SK-N-SH (cell line): ENCODE measurements around the gene DOCK4. TPM values are rescaled to one million over a fixed set of nuclear protein-coding genes. Genes with fewer than 3 reads are reported as not detected.

ENCODE experiments used
- CTCF ChIA-PET: fragments of 300-600, 350-600 bp; formaldehyde crosslinking; extraction: SDS; loops from one replicate; lab custom pipeline; 2021; lab: Yijun Ruan, JAX
- POLR2A ChIA-PET: fragments of 350-600 bp; sonication (Branson Sonifier 250); formaldehyde crosslinking; extraction: SDS; loops from one replicate; lab custom pipeline; 2020; ENCODE audit warnings: antibody characterized with exemption, inconsistent platforms; lab: Yijun Ruan, JAX
- DNase-seq: peaks from one replicate; pipeline ENCODE4 v3.0.0; 2012
- H2AFZ ChIP-seq: fragments of 200-600 bp; sonication (generic); 2 replicates; pipeline ENCODE4 v1.8.1; 2016; ENCODE audit warnings: antibody characterized with exemption, mild to moderate bottlenecking, low read depth
- H3F3A ChIP-seq: fragments of 200-600 bp; sonication (generic); replicated peaks from 2 replicates; pipeline ENCODE3; 2016; ENCODE audit warnings: antibody characterized with exemption, mild to moderate bottlenecking; ENCODE audit not compliant: insufficient read depth
- H3K27ac ChIP-seq, 2 experiments: fragments of 200-500 bp in 1 of 2; fragments of 200-600 bp in 1 of 2; sonication (Bioruptor generic) in 1 of 2; sonication (generic), shearing (Covaris generic) in 1 of 2; 2 replicates each; pipeline versions ENCODE4 v1.5.1 to v1.6.1; 2014 to 2016; ENCODE audit warnings: low read depth in 2 of 2, inconsistent platforms in 1 of 2, low read length in 1 of 2, mild to moderate bottlenecking in 1 of 2, mixed read lengths in 1 of 2
- H3K27me3 ChIP-seq: fragments of 200-600 bp; sonication (generic), shearing (Covaris generic); 2 replicates; pipeline ENCODE4 v1.6.1; 2016; ENCODE audit warnings: mixed run types; ENCODE audit not compliant: insufficient read depth
- H3K36me3 ChIP-seq, 2 experiments: fragments of 200-500 bp in 1 of 2; fragments of 200-600 bp in 1 of 2; sonication (Bioruptor generic) in 1 of 2; sonication (generic) in 1 of 2; replicated peaks in 1 of 2; 2 replicates each; pipeline versions ENCODE3 to v1.5.1; 2014 to 2016; ENCODE audit warnings: low read length in 1 of 2, mild to moderate bottlenecking in 1 of 2; ENCODE audit not compliant: insufficient read depth in 2 of 2, control insufficient read depth in 1 of 2
- H3K4me1 ChIP-seq, 2 experiments: fragments of 200-500 bp in 1 of 2; fragments of 200-600 bp in 1 of 2; sonication (Bioruptor generic) in 1 of 2; sonication (generic), shearing (Covaris generic) in 1 of 2; 2 replicates each; pipeline versions ENCODE4 v1.5.1 to v1.6.1; 2014 to 2016; ENCODE audit warnings: low read depth in 1 of 2, low read length in 1 of 2, mixed run types in 1 of 2; ENCODE audit not compliant: insufficient read depth in 2 of 2, control insufficient read depth in 1 of 2
- H3K4me2 ChIP-seq: fragments of 200-600 bp; sonication (generic), shearing (Covaris generic); 2 replicates; pipeline ENCODE4 v1.6.1; 2017; ENCODE audit warnings: mixed run types
- H3K4me3 ChIP-seq, 2 experiments: fragments of 200-500 bp in 1 of 2; fragments of 200-600 bp in 1 of 2; sonication (Bioruptor generic) in 1 of 2; sonication (generic), shearing (Covaris generic) in 1 of 2; 2 replicates each; pipeline versions ENCODE4 v1.5.1 to v1.8.1; 2014 to 2016; ENCODE audit warnings: low read depth in 2 of 2, inconsistent platforms in 1 of 2, low read length in 1 of 2, mild to moderate bottlenecking in 1 of 2, mixed read lengths in 1 of 2, moderate library complexity in 1 of 2
- H3K79me2 ChIP-seq: fragments of 200-600 bp; sonication (generic); 2 replicates; pipeline ENCODE4 v1.8.1; 2017; ENCODE audit warnings: mild to moderate bottlenecking; ENCODE audit not compliant: insufficient read depth
- H3K9ac ChIP-seq: fragments of 200-600 bp; sonication (generic); 2 replicates; pipeline ENCODE4 v1.6.1; 2017; ENCODE audit warnings: mixed run types
- H3K9me2 ChIP-seq: fragments of 200-600 bp; sonication (generic); 2 replicates; pipeline ENCODE4 v1.6.1; 2017; ENCODE audit warnings: mixed run types
- H3K9me3 ChIP-seq: fragments of 200-600 bp; sonication (generic); 2 replicates; pipeline ENCODE4 v1.6.1; 2017; ENCODE audit warnings: mixed run types, mild to moderate bottlenecking, moderate library complexity
- H4K20me1 ChIP-seq: fragments of 200-600 bp; sonication (generic); 2 replicates; pipeline ENCODE4 v1.6.1; 2017; ENCODE audit warnings: mild to moderate bottlenecking, mixed run types; ENCODE audit not compliant: insufficient read depth
- EP300 ChIP-seq, 2 experiments: IDR thresholded peaks; 2 replicates each; pipeline versions ENCODE4 v1.4.0 to v1.6.1; 2012; ENCODE audit warnings: borderline replicate concordance in 1 of 2, low read depth in 1 of 2, low read length in 1 of 2
- EZH2phosphoT487 ChIP-seq: fragments of 200-600 bp; sonication (generic); IDR thresholded peaks from 2 replicates; pipeline ENCODE4 v1.6.1; 2017; ENCODE audit warnings: low read depth, mixed run types, mild to moderate bottlenecking, antibody characterized with exemption, moderate library complexity, borderline replicate concordance
- FOSL2 ChIP-seq: IDR thresholded peaks from 2 replicates; pipeline ENCODE4 v1.4.0; 2012; ENCODE audit warnings: low read depth, mild to moderate bottlenecking, moderate library complexity, borderline replicate concordance
- GABPA ChIP-seq: IDR thresholded peaks from 2 replicates; pipeline ENCODE4 v1.4.0; 2012; ENCODE audit warnings: low read depth, mild to moderate bottlenecking
- GATA2 ChIP-seq: sonication (generic); formaldehyde crosslinking; IDR thresholded peaks from 2 replicates; pipeline ENCODE4 v1.5.0; 2020; ENCODE audit warnings: mild to moderate bottlenecking, missing genetic modification reagents
- MEF2A ChIP-seq: IDR thresholded peaks from 2 replicates; pipeline ENCODE4 v1.4.0; 2012; ENCODE audit warnings: low read depth, borderline replicate concordance
- RAD21 ChIP-seq: IDR thresholded peaks from 2 replicates; pipeline ENCODE4 v1.6.1; 2012; ENCODE audit warnings: mild to moderate bottlenecking, low read length
- RCOR1 ChIP-seq: fragments of 150-350 bp; IDR thresholded peaks from 2 replicates; pipeline ENCODE4 v1.6.1; 2017; ENCODE audit warnings: antibody characterized with exemption, low read length
- RFX5 ChIP-seq: IDR thresholded peaks from 2 replicates; pipeline ENCODE4 v1.6.1; 2012; ENCODE audit warnings: mild to moderate bottlenecking, improper control_type of control experiment, low read length
- RXRA ChIP-seq: IDR thresholded peaks from 2 replicates; pipeline ENCODE4 v1.4.0; 2012; ENCODE audit warnings: low read depth, mild to moderate bottlenecking, borderline replicate concordance
- SIN3A ChIP-seq: IDR thresholded peaks from 2 replicates; pipeline ENCODE4 v1.6.1; 2012; ENCODE audit warnings: low read depth, mild to moderate bottlenecking, low read length, moderate library complexity, borderline replicate concordance
- SMC3 ChIP-seq: IDR thresholded peaks from 2 replicates; pipeline ENCODE4 v1.6.1; 2012; ENCODE audit warnings: low read depth, low read length, improper control_type of control experiment
- TEAD4 ChIP-seq: IDR thresholded peaks from 2 replicates; pipeline ENCODE4 v1.4.0; 2012; ENCODE audit warnings: mild to moderate bottlenecking, borderline replicate concordance; ENCODE audit not compliant: insufficient read depth
- YY1 ChIP-seq: IDR thresholded peaks from 2 replicates; pipeline ENCODE4 v1.4.0; 2012; ENCODE audit warnings: low read depth, mild to moderate bottlenecking
- WGBS: methylation state at CpG from one replicate; pipeline ENCODE4 v1.1.6; 2017; ENCODE audit warnings: low lambda C conversion rate; 5-methylcytosine and 5-hydroxymethylcytosine counted together
- polyA plus RNA-seq, 3 experiments: library from polyadenylated mRNA; depleted of rRNA; stranded (reverse); fragments of >200 nt; gene quantifications; 2 replicates each; pipeline ENCODE4 v1.2.3, GENCODE V29; 2012
- TF ChIP-seq, protein P1 (sequence below): IDR thresholded peaks from 2 replicates; pipeline ENCODE4 v1.4.0; 2012; ENCODE audit warnings: low read depth, borderline replicate concordance
- TF ChIP-seq, protein P2 (sequence below): IDR thresholded peaks from 2 replicates; pipeline ENCODE4 v1.4.0; 2012; ENCODE audit warnings: low read depth
- TF ChIP-seq, protein P3 (sequence below): IDR thresholded peaks from 2 replicates; pipeline ENCODE4 v1.6.1; 2012; ENCODE audit warnings: mild to moderate bottlenecking, low read depth, low read length, moderate library complexity

DOCK4 gene
- polyA plus RNA-seq, 1 of the 3 experiments (the other 2 are of a cell fraction), result 8.5 TPM

GRCh38 chr7:112120696-112121217, 85.4 kb downstream of the DOCK4 start:
- H4K20me1 ChIP-seq, result no peaks in the 10 kb centered on the region
- ChIA-PET CTCF (interaction anchor here (2.2 kb wide), 1 partner anchor 12 kb away, joined by 6 read pairs; no protein-coding TSS in a partner anchor), POLR2A (no interaction called here)
- H3F3A ChIP-seq, result peaks cover 3% of the 10 kb centered on the region
- H3K9me3 ChIP-seq, result no peaks in the 10 kb centered on the region
- no peaks in the 10 kb centered on the region for H3K36me3 ChIP-seq
- H2AFZ ChIP-seq, result no peak overlapping the region
- TF ChIP-seq MEF2A (no peak), SMC3 (no peak), TEAD4 (no peak), FOSL2 (no peak), EP300 (IDR thresholded peaks at IDR 0.05; ENCODE audit: borderline replicate concordance in 1 of 2, low read depth in 1 of 2, low read length in 1 of 2) (no peak), RXRA (no peak), EZH2phosphoT487 (no peak), YY1 (no peak), SIN3A (no peak), GABPA (no peak), GATA2 (no peak), RAD21 (no peak), RFX5 (no peak), RCOR1 (no peak)
- TF ChIP-seq, protein P1, sequence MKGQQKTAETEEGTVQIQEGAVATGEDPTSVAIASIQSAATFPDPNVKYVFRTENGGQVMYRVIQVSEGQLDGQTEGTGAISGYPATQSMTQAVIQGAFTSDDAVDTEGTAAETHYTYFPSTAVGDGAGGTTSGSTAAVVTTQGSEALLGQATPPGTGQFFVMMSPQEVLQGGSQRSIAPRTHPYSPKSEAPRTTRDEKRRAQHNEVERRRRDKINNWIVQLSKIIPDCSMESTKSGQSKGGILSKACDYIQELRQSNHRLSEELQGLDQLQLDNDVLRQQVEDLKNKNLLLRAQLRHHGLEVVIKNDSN, result no peak
- TF ChIP-seq, protein P2, sequence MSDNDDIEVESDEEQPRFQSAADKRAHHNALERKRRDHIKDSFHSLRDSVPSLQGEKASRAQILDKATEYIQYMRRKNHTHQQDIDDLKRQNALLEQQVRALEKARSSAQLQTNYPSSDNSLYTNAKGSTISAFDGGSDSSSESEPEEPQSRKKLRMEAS, result no peak
- TF ChIP-seq, protein P3, sequence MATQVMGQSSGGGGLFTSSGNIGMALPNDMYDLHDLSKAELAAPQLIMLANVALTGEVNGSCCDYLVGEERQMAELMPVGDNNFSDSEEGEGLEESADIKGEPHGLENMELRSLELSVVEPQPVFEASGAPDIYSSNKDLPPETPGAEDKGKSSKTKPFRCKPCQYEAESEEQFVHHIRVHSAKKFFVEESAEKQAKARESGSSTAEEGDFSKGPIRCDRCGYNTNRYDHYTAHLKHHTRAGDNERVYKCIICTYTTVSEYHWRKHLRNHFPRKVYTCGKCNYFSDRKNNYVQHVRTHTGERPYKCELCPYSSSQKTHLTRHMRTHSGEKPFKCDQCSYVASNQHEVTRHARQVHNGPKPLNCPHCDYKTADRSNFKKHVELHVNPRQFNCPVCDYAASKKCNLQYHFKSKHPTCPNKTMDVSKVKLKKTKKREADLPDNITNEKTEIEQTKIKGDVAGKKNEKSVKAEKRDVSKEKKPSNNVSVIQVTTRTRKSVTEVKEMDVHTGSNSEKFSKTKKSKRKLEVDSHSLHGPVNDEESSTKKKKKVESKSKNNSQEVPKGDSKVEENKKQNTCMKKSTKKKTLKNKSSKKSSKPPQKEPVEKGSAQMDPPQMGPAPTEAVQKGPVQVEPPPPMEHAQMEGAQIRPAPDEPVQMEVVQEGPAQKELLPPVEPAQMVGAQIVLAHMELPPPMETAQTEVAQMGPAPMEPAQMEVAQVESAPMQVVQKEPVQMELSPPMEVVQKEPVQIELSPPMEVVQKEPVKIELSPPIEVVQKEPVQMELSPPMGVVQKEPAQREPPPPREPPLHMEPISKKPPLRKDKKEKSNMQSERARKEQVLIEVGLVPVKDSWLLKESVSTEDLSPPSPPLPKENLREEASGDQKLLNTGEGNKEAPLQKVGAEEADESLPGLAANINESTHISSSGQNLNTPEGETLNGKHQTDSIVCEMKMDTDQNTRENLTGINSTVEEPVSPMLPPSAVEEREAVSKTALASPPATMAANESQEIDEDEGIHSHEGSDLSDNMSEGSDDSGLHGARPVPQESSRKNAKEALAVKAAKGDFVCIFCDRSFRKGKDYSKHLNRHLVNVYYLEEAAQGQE, result no peak
- H3K27me3 ChIP-seq, result no peaks in the 10 kb centered on the region
- no peak for DNase-seq
- no peak overlapping the region for H3K27ac ChIP-seq
- H3K4me1 ChIP-seq, result no peaks in the 10 kb centered on the region; a peak in 1 of 4 replicates
- H3K4me3 ChIP-seq, result no peak overlapping the region
- WGBS, result 84% methylated on average over 1 of the region's 1 CpG
- H3K9me2 ChIP-seq, result no peaks in the 10 kb centered on the region
- no peak overlapping the region for H3K9ac ChIP-seq
- no peak overlapping the region for H3K4me2 ChIP-seq
- H3K79me2 ChIP-seq, result no peaks in the 10 kb centered on the region
